ENCODE results near the gene EFTUD2.
A peak's percentile ranks its signal among the peaks of the same experiment; 100 is the strongest.

The EFTUD2 gene

DNA sequence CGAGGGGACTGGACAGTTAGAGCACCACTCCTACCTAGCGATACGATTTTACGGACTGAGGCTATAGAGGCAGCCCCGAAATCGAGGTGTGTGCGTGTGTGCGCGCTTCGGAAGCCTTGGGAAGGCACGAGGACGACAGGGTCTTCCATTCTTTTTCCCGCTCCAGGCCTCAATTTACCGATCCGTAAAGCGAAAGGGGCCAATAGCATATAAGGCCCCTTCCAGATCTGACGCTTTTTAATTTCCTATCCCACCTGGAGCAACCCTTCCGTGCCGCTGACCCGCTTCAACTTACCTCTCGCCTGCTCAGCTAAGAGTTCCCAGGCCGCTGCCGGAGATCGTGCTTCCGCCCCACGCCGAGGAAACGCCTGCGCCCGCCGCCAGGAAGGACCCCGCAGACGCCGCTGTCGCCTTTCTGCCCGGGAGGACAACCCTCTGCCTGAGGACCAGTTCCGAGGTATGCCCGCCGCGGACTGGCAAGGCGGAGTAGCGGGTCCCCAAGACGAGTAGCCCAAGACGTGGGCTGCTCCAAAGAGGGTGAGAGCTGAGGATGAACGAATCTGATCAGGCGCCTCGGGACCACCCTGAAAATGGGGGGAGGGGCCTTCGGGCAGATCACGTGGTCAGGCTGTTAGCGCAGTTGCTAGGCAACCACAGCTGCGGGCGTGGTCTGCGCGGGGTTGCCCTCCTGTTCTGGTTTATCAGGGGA lies at the start of gene EFTUD2:
Gene EFTUD2, minus strand, starts transcription at position 372 of the 709 bp plus-strand sequence. CDS start 4,924 bp downstream, outside the sequence.
- peak; percentile 96 for DNase-seq

DNA sequence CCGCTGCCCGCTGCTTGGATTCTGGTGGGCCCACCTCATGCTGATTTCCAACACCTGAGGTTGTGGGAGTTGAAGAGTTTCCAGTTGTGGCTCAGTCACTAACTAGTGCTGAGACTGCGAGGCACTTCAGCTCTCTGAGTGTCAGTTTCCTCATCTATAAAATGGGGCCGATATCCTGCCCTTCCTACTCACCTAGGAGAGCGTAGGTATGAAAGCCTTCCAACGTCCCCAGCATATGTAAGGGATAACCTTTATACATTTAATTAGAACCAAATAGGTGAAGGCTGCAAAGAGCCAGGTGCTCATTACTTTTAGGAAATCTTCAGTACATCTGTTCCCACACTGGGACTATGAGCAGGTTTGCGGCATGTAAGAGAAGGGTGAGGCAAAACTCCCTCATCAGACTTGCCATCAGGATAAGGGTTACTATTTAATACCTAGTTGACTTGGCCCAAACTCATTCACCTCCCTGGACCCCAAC lies 49.1 kb upstream of the EFTUD2 start:
- no peak for DNase-seq

DNA sequence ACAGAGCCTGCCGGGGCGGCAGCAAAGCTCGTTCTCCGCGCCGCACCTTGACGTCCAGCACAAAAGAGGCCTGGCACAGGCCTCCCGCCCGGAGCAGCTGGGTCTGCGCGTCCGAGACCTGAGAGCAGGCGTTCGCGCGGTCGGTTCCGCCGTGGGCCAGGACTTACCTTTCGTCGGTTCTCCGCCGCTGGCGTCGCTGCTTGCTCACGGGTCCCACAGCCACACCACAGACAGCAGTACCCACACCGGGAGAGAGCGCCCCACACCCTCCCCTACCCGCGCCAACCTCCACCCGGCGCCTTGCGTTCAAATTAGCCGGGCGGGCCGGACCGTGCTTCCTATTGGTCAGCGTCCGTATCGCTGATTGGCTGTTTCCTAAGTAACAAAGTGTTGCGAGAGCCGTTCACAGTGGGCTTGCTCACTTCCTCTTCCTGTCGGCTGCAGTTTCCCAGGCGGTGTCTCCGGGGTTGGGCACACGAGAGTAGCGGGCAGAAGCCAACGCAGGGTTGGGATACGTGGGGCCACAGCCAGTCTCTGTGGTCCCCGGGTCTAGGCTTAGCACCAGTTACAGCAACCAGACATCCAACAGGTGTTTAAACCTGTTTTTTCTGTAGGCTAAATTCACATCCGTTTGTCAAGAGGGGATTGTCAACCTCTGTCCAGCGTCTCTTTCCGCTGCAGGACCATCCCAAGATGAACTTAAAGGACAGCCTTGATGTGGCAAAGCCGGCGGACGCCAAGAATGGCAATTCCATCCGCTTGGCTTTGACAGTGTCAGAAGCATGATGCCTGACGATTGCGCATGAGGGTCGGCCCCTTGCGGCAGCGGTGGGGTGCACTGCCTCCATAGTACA lies 48.4 kb upstream of the EFTUD2 start, which contains the start of gene KIF18B:
Gene KIF18B, minus strand, starts transcription at position 313 of the 854 bp plus-strand sequence. CDS start 11,429 bp downstream, outside the sequence.
- DNase-seq, result peak; percentile 98

- peak; percentile 7 for DNase-seq
These were observed 46.4 kb upstream of the EFTUD2 start for GRCh38 chr17:44945652-44946051.

DNA sequence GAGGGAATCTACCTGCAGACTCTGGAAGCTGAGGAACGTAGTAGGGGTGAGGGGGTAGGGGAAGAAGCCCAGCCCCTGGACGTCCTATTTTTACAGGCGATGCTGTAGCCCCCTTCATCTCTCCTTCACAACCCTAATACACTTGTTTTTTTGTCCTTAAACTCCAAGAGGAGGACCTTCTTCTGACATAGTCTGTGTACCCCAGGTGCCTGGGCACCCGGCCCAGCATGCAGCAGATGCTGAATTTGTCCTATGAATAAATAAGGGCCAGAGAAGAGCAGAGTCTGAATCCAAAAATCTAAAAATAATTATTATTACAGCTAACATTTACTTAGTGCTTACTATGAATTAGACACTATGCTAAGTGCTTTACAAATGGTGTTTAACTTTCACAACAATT lies 43.2 kb upstream of the EFTUD2 start:
- DNase-seq, result no peak

DNA sequence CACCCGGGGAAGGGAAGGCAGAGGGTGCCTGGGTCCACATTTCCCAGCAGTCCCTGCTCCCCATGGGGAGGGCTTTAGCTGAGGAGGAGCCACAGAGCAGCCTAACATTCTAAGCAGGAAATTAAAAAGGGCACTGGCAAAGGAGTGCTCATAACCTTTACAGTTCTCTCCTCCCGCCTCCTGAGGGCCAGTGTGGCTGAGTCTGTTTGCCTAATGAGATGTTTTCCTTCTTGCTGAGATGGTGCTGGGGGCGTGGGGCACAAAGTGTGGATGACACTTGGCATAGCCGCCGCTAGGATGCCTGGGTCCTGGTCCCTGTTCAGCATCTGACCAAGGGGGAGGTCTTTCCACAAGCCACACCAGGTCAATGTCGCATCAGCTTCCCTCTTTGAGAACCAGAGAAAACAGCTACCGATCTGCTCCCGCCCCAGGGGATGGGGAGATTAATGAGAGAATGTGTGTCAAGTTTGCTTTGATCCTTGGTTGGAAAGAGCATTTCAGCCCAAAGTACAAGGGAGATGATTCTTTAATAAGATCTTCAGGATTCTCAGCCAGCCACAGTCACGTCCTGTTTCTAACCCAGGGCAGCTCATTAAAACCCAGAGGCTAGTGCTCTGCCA lies 42.6 kb upstream of the EFTUD2 start:
- DNase-seq, result peak; percentile 64

DNA sequence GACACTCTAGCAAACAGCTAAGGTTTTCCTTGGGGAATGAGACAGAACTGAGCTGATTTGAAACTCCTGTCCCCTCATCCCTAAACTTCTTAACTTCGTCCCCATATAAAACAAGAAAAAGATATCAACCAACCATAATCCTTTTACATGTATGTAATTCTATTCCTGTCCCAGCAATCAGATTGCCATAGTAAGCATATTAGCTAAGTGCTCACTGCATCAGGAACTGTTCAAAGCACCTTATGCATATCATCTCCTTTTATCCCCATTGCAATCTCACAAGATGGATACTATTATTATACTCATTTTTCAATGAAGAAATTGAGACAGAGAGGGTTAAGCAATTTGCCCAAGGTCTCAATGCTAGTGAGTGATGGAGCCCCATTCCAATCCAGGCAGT lies 41.5 kb upstream of the EFTUD2 start:
- no peak for DNase-seq

DNA sequence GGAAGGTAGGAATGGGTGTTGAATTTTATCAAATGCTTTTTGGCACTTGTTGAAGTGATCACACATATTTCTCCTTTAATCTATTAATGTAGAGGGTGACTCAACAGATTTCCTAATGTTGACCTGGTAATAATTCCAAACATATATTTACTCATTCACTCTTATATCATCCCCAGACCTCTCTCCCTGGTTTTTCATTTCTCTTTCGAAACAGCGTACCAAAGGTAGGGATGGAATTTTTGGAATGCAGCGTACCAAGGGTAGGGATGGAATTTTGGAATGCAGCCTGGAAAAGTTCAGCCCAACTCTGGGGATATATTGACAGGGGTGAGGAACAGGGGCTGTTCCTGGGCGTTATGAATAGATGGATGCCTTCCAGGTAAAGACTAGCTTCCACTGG lies 41.1 kb upstream of the EFTUD2 start:
- DNase-seq, result peak; percentile 79

DNA sequence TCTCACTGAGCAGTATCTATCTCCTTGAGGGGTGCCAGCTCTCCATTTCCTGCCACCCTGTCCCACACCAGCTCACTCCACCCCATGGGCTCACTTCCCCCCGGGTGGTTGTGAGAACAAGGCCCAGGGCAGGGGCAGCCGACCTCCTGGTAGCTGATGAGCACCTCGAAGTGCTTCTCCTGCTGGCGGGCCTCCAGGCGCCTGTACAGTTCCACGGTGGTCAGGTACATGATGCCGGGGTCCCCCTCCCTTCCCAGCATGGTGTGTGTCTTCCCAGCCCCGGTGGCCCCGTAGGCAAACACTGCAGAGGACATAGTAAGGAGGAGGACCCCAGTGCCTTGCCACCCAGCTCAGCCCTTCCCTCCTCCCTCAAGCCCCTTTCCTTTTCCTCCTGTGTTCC lies 35.9 kb upstream of the EFTUD2 start:
- no peak for DNase-seq

DNA sequence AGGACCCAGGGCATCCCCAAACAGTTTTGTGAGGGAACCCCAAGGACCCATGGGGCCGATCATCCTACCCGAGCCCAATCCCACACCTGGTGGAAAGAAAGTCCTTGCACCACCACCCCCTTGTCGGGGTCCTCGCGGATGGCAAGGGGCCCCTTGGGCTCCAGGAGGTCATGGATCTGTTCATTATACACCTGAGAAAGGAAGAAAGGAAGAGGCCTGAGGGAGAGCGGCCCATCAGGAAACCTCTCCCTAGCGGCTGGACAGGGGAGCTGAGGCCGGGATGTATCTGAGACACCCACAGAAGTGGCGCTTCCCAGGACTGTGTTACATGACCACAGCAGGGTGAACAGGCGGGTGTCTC lies 35.5 kb upstream of the EFTUD2 start:
- no peak for DNase-seq

GRCh38 chr17:44933824-44934744 lies 34.8 kb upstream of the EFTUD2 start:
- DNase-seq, result no peak

DNA sequence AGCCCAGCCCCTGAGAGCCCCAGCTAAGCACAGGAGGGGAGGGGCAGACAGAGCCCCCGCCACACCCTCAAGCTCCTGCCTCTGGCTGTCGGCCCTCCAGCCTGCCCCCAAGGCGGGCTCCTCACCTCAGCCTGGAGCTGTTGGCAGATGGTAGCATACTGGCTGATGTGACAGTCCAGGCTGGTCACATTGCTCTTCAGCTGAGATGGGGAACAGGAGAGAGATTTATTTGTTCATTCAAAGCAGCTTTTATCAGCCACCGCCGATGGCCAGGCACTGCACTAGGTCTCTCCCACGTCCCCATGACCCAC lies 33.5 kb upstream of the EFTUD2 start:
- DNase-seq, result no peak

- no peak for DNase-seq
These were observed 33.0 kb upstream of the EFTUD2 start for GRCh38 chr17:44932096-44932786.

DNA sequence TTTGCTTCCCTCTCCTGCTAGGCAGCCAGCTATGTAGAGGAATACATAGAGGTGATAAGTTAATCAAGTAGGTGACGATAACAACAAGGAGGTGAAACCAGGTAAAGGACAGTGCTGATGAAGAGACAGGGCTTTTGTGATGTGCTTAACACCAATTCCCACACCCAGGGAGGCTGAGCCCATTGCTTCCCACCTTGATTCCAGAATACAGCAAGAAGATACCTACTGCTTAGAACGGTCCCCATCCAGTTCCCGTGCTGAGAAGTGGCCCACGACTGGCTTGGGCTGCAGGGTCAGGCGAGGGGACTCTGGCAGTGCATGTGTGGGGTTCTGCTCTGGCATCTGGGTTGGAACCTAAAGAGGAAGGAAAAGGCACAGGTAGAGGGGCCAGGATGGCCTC lies 32.1 kb upstream of the EFTUD2 start:
- no peak for DNase-seq

GRCh38 chr17:44930667-44931066 lies 31.4 kb upstream of the EFTUD2 start:
- DNase-seq, result peak; percentile 18

- DNase-seq, result no peak
These were observed 29.9 kb upstream of the EFTUD2 start for GRCh38 chr17:44928950-44929720.

- no peak for DNase-seq
These were observed 28.9 kb upstream of the EFTUD2 start for GRCh38 chr17:44928136-44928535.

DNA sequence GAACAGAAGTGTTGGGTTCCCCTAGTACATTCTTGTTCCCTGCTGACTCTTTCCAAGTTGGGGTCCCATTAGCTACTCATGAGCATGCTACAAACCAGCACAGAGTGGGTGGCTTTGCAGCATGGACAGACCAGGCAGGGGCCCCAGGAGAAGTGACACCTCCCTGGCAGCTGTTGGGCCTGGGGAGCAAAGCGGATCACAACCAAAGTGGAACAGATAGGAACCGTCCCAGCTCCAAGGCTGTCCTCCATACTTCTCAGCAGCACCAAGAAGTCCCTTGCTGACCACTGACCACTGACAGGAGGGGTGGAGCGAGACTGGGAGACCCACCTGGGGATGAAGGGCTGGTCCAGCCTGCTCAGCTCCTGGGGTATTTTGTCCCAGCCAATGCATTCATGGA lies 28.5 kb upstream of the EFTUD2 start:
- no peak for DNase-seq

DNA sequence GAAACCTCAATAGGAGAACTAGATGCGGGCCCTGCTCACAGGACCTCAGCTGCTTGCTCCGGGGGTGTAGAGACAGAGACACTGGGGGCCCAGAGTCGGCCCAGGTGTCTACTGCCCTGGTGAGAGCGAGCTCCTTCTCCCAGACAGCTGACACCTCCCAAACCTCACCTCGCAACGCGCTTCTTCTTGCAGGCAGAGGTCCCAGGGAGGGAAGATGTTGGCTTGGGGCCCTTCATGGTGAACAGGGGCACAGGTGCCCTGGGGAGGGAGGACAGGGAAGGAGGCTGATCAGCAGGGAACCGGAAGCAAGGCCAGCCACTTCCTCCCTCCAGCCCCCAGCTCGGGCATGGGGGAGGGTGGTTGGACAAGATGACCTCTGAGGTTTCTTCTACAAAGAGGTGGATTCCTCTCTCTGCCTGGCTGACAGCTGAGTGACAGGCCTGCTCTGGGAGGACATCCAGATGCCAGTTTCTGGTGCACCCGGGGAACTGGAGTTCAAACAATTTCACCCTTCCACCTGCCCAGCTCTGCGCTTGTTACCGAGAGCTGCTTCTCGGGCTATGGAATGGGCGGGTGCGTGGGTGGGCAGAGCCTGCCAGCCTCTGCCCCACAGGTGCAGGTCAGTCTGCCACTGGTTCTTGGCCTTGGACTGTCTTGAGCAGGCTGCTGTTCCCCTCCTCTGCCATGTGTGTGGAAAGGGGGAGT lies 27.7 kb upstream of the EFTUD2 start:
- DNase-seq, result no peak
